Ammon's horn (tissue), 1 donor: ENCODE data around the gene CBLB.
"Not testable (repeated sequence)": the region's sequence is repeated elsewhere in the genome, so short reads cannot be mapped to it uniquely, and the experiment has no call there.

Experiments
- DNase-seq: peaks from one replicate; pipeline ENCODE4 v3.0.0-alpha.2; 2016; ENCODE audit warnings: low spot score

CBLB gene

DNA sequence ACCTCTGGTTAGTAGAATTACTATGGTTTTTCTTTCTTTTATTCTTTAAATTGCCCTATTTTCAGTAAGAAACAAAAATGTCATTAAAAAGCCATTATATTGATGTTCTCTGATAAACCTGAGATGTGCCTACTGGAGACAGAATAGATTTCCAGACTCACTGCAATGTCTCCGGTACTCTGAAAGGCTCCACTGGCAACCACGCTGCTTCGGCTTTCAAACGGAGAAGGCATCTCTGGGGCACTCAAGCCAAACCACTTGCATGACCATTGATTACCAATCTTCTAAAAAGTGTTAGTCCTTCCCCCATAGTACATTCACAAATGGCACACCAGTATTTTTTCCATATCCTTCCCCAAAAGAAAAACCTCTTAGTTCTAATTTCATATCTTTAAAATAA is 82.6 kb downstream of the CBLB start:
- no peak for DNase-seq

DNA sequence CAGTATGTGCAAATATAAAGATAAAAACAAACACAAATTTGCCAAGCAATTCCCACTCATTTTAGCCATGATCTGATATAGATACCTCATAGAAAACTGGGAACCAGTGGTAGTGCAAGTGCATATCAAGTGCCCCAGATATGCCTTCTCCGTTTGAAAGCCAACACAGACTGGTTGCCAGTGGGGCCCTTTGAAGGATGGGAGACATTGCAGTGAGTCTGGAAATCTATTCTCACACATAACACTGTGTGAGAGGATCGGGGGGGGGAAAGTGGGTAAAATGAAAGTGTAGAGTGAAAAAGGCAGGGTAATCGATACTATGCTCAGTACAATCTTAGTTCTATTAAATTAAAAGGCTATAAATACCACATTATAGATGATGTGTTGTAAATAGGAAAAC is 83.0 kb downstream of the CBLB start:
- DNase-seq, result no peak

DNA sequence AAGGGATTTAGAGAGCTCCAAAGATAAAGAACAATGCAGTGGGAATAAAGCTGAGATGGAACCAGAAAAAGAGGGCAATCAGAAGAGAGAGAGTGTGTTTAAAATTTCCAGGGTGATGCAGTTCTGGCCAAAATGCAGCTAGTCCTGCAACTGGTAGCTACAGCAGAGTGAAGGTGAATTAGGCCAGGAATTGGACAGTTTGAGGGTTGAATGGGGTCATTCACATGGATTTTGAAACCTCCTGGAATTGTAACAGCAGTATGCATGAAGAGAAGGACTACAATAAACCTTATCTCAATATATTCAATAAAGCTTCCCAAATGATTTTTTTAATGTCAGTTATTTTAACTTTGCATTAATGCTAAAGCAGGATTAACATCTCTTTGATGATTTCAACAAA is 85.2 kb downstream of the CBLB start:
- no peak for DNase-seq

DNA sequence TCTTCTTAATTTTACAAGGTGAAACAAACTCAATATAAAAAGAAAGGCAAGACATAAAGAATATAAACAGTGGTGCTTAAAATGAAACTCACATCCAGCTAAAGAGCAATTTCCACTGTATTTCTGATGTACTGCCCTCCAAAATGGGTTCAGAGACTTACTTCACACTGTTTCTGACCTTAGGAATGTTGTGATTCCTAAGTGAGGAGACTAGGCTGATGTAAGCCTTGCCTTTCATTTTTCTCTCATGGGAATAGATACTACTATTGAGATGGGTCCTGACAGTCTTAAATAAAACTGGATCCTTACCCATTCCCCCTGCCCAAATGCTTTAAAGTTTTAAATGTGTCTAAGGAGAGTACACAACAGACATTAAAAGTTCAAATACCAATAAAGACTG is 86.9 kb downstream of the CBLB start:
- DNase-seq, result no peak

DNA sequence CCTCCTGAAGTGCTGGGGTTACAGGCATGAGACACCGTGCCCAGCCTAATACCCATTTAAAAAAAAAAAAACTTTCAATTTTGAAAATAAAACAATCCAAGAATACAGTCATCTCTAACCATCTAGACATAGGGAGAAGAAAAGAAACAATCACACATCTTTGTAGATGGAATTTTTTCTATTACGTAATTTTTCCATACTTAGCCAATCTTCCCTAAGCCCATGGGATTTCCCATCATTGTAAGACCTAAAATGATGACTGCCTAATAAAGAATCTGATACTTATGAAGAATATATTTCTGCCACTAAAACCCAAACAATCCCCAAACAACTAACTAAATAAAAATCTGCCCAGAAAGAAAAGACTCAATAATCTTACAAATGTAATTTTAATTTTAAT is 88.7 kb downstream of the CBLB start:
- DNase-seq, result no peak

DNA sequence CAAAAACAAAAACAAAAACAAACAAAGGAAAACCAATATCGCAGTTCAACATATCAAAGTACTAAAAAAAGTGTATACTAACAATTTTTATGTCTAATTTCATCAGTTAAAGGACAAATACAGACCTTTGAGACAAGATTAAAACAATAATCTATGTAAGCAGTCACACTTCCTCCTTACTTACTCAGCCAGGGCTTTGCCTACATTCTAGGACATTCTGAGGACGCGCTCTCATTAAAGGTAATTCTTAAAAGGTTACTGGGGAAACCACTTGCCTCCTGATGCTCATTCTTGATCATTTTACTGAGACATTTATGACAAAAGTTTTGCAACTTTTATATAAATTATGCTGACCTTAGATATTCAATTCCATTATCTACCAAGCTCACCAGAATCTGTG is 93.4 kb downstream of the CBLB start:
- DNase-seq, result no peak

DNA sequence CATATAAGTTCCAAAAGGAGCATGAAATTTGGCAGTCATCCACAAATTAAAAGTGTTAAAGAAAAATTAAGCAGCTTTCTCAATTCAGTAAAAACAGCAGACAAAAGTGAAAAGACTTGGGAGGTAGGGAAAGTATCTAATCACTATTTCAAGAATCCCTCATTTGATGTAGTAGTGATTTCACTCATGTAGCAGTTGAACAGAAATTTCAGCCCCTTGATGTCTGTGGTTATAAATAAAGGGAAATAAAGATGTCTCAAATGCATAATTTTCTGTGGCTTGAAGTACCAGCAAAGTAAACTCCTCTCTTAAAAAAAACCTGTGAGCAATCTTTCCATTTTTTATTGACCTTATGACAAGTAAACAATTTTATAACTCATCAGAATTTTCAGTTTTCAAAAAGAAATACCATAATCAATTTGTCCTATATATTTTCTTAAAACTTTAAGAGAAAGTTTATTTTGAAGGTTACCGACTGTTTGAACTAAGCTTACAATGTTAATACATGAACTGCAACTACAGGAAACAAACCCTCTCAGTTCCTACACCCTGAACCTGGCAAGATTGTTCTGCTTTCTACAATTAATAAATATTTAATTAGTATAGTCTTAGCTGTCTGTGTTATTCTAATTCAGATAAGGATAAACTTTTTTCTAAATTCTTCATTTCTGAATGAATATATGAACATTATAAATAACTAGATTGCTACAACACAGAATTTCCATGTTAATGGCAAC is 94.2 kb downstream of the CBLB start:
- no peak for DNase-seq

DNA sequence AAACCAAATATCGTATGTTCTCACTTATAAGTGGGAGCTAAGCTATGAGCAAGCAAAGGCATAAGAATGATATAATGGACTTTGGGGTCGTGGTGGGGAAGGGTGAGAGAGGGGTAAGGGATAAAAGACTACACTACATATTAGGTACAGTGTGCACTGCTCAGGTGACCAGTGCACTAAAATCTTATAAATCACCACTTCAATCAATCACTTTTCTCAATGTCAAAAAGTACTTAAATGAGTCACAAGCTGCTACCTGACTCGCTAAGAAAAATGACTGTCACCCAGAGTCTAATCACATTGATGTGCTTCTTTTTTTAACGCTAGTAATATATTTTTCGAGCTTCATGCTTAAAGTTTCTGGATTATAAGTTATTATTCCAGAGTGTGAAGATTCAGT is 95.5 kb downstream of the CBLB start:
- DNase-seq, result no peak

DNA sequence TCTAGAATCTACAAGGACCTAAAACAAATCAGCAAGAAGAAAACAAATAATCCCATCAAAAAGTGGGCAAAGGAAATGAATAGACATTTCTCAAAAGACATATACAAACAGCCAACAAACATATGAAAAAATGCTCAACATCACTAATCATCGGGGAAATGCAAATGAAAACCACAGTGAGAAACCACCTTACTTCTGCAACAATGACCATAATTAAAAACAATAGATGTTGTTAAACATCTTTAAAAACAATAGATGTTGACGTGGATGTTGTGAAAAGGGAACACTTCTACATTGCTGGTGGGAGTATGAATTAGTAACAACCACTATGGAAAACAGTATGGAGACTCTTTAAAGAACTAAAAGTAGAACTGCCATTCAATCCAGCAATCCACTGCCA is 96.2 kb downstream of the CBLB start:
- DNase-seq, result no peak

DNA sequence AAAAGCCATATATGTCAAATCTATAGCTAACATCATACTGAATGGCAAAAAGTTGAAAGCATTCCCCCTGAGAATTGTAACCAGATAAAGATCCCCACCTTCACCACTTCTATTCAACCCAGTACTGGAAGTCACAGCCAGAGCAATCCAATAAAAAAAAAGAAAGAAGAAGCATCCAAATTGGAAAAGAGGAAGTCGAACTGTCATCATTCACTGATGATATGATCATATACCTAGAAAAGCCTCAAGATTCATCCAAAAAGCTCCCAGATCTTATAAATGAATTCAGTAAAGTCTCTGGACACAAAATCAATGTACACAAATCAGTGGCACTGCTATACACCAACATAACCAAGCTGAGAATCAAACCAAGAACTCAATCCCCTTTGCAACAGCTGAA is 97.4 kb downstream of the CBLB start:
- DNase-seq, result no peak

DNA sequence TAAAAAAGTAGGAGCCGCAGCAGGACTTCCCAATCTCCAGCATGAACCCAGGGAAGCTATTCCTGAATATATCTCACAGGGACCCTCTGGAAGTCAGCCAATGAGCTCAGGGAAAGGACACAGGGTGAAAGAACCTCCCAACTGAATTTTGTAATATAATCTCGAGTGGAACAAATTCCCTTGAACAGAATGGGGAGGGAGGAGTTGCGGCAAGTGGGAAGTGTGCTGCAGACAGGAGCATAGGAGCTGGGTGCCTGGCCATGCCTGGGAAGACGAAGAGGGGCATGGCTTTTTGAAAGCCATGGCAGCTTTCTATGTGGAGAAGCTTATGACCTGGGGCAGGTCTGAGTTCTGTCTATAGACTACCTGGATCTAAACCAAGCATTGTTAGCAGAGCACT is 98.4 kb downstream of the CBLB start:
- no peak for DNase-seq

DNA sequence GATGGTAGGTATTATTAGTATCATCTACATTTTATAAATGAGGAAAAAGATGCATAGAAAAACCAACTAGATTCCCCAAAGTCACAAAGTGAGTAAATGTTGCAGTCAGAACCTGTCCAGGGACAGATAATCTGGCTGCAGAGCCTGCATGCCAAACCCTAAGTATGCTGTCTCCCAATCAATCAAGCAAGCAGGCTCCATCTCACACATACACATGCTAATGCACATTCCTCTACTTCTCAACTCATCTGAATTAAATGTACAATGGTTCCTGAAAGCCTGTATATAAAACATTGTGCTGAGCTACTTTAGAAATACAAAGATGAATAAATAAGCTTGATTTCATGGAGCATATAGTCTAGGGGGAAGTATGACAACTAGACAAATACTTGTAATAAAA is 101.0 kb downstream of the CBLB start:
- DNase-seq, result no peak

DNA sequence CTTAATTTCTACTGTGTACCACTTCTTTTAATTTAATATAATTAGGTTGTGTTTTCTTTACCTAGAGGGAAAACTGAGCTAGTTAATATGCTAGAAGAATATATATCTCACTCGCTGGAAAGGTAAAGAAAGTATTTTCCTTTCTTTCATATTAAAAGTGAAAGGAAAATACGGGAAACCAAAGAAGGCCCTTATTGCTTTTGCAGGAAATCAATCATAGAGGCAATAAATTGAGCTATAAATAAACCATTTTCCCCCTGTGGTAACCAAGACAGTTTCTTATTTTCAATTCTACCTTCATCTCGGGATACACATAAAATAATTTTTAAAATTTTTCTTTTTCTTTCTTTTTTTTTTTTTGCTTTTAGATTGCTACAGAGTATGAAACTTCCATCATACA is 101.6 kb downstream of the CBLB start:
- no peak for DNase-seq

DNA sequence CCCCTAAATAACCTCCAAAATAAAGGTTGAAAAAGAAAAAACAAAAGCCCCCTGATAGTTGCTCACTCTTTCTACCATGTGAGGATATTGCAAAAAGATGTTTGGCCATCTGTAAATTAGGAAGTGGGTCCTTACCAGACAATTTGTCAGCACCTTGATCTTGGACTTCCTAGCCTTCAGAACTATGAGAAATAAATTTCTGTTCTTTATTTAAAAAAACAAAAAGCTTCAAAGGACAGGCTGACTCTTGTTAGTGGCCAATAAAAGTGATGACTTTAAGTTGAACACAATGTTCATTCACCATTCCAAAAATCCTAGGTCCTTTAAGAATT is 103.5 kb downstream of the CBLB start:
- no peak for DNase-seq

DNA sequence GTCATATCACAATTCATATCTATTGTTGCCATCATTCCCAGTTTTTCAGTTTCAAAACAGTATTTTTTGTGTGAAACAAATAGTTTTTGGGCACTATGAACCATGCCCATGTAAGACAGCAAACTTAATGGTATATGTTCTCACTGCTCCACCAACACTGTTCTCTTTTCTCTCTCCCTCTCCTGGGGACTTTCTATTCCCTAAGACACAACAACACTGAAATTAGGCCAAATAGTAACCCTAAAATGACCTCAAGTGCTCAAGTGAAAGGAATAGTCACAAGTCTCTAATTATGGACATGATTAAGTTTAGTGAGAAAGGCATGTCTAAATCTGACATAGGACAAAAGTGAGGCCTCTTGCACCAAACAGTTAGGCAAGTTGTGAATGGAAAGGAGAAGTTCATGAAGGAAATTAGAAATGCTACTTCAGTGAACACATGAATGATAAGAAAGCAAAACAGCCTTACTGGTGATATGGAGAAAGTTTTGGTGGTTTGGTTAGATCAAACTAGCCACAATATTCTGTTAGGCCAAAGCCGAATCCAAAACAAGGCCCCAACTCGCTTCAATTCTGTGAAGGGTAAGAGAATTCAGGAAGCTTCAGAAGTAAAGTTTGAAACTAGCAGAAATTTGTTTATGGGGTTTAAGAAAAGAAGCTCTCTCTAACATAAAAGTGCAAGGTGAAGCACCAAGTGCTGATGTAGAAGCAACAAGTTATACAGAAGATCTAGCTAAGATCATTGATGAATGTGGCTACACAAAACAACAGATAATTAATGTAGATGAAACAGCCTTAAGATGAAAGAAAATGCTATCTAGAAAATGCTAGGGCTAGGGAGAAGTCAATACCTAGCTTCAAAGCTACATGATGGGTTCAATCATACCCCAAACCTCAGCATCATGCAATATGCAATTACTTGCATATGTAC is 104.2 kb downstream of the CBLB start:
- DNase-seq, result no peak

DNA sequence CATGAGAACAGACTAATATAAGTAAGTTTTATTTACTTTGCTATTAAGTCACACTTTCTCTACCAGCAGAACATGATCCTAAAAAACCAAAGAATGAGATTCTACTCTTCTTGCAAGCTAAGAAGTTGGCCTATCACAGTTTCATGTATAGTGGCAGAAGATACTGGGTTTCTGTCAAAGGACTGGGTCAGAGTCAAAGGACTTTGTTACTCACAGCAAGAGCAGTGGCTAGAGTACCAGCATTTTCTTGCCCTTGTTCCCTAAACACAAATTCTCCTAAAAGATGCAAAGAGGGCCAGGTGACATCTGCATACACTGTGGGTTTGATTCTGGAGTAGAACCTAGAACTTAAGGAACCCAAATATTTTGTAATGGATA is 105.2 kb downstream of the CBLB start:
- no peak for DNase-seq

DNA sequence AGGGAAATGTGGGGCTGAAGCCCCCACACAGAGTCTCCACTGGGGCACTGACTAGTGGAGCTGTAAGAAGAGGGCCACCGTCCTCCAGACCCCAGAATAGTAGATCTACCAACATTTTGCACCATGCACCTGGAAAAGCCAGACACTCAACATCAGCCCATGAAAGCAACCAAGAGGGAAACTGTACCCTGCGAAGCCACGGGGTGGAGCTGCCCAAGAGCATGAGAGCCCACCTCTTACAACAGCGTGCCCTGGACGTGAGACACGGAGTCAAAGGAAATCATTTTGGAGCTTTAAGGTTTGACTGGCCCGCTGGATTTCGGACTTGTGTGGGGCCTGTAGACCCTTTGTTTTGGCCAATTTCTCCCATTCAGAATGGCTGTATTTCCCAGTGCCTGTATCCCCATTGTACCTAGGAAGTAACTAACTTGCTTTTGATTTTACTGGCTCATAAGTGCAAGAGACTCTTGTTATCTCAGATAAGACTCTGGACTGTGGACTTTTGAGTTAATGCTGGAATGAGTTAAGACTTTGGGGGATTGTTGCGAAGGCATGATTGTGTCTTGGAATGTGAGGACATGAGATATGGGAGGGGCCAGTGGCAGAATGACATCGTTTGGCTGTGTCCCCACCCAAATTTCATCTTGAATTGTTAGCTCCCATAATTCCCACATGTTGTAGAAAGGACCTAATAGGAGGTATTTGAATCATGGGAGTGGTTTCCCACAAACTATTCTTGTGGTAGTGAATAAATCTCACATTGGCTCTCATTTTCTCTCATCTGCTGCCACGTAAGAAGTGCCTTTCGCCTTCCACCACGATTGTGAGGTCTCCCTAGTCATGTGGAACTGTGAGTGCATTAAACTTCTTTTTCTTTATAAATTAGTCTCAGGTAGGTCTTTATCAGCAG is 105.8 kb downstream of the CBLB start:
- DNase-seq, result no peak

DNA sequence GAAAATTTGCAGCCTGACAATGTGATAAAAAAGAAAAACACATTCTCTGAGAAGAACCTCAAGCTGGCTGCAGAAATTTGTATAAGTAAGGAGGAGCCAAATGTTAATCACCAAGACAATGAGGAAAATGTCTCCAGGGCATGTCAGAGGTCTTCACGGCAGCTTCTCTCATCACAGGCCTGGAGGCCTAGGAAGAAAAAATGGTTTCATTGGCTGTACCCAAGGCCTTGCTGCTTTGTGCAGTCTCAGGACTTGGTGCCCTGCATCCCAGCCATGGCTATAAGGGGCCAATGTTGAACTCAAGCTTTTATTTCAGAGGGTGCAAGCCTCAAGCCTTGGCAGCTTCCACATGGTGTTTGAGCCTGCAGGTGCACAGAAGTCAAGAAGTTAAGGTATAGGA is 106.6 kb downstream of the CBLB start:
- not testable (repeated sequence) for DNase-seq

DNA sequence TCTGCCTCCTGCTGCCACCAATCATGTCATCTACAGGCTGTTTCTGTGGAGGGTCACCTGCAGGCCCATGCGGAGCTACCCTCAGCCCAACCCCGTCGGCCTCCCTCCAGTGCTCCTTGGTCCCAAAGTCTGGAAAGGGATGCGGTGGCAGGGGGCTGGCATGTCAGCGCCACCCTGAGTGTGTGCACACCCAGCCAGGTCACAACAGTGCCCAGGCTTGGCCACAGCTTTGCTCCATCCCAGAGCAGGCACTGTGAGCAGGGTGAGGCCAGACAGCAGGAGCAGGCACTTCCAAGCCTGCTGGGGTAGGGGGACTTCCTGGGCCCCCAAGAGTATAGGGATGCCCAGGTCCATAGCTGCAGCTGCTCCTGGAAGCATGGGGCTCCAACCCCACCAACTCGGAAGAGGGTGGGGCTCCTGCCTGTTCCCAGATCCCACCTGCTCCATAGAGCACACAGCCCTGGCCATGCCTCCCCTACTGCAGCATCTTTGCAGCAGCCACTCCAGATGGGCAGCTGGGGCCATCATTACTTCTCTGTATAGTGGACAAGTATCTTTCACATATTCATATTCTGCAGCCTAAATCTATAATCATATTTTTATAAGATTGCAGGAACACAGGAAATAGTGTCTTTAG is 109.3 kb downstream of the CBLB start:
- no peak for DNase-seq

DNA sequence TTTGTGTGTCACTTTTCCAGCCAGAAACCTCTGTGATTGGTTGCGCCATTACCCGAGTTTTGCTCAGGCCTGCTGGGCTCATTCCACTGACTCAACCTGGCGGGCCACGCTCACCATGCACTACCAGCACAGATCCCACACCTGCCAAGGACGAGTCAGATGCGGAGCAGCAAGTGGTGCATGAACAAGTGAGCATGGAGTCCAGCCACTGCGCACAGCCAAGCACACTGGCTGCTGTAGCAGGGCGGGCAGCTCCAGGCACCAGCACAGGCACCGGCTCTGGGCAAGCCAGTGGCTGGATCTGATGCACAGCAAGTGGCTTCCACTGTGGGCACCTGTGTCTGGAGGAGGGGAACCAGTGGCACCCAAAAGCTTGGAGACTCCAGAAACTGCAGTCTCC is 110.4 kb downstream of the CBLB start:
- DNase-seq, result no peak

DNA sequence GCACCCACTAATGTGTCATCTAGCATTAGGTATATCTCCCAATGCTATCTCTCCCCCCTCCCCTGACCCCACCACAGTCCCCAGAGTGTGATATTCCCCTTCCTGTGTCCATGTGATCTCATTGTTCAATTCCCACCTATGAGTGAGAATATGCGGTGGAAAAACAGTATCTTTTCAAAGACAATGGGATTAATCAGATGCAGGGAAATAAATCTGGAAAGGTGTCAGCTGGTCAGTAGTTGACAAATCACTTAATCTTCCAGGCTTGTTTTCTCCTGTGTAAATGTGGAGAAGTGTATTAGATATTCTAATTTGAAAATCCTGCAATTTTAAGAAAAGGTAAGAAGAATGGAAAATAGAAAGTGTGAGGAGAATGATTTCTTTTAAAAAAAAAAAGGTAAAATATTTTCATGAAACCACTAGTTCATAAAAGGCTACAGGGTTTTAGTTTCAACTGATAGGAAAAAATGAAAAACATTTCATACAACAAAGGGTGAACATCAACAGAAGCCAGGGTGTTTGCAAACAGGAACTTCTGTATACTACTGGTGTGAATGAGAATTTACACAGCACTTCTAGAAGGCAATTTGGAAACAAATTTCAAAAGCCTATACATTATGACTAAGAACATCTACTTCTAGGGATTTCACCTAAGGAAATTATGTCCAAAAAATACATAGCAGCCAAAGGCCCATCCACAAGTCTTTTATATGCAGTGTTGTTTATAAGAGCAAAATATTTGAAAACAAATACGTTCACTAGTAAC is 113.5 kb downstream of the CBLB start:
- no peak for DNase-seq
